HG02588 (cell line): ENCODE data around the gene CXXC4.

Source experiments
- ATAC-seq: cut with Tn5 transposase; IDR thresholded peaks from one replicate; pipeline ENCODE4 v1.9.1; 2021; ENCODE audit warnings: mild to moderate bottlenecking, moderate library complexity; ENCODE audit not compliant: unreplicated experiment

The CXXC4 gene

DNA sequence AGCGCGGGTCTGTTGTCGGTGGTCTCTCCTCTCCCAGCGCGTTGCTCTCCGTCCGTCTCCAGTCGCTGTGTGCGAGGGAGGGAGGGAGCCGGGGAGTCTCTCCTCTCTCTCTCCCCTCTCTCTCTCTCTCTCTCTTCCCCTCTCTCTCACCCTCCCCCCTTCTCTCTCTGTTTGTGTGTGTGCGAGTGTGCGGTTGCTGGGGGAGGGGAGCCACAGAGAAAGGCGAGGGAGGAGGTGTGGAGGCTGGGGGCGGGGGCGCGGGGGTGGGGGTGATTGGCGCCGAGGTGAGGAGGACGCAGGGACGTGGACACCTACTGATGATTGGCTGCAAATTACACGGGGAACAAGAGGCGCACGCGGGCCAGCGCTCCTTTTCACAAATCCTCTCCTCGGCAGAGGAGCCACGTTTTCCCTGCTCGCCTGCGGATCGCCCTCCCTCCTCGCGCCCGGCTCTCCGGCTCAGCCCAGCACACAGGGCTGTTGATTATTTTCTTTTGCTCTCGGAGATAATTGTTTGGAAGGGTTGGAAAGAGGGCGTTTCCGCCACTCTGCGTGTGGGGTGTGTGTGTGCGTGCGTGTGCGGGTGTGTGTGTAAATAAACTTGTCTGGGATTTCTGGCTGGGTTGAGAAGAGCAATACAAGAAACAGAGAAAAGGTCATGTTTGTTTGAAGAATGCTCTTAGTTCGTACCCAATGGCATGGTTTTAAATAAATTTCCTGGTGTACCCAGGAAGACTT lies at the start of gene CXXC4:
Gene CXXC4 (minus strand): TSS at position 73 of the 738 bp plus-strand sequence. CDS start 3,092 bp downstream, outside the sequence.
- peak; percentile 21 for ATAC-seq

- ATAC-seq, result no peak
Observed at GRCh38 chr4:104533156-104533555, 38.5 kb upstream of the CXXC4 start.

DNA sequence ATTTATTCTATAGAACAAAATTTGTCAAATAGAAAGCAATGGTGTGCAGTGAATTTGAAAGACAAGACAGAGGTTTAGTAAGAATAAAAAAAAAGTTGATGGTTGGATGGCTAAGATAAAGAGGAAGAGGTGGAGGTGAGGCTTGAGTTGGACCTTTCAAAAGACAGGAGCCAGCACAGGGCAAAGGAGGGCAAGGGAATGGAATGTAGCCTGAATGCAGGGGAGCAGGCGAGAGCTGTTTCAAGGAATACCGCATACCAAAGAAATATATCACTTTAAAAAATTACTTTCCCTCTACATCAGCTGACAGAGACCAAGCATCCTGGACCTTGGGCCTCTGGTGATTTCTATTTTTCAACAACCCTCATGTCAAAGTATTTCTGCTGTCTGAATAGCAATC lies 38.0 kb upstream of the CXXC4 start:
- no peak for ATAC-seq

DNA sequence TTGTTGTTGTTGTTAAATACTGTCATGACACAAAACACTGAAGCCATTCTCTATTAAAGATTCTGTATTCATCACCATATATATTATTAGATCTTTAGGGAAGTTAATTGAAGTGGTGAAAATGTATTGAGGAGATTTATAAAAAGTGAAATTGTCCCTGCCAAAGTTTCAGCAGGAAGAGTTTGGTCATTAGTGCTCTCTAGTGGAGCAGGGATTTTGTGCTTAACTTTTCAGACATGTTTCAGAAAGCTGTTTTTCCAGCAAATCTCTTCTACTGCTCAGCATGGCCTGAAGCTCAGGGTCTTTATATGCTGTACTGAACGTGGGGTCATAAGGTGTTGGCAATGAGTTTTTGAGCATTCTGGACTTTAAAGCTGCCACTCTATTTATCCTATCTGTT lies 36.7 kb upstream of the CXXC4 start:
- ATAC-seq, result no peak

GRCh38 chr4:104530426-104530825 lies 35.7 kb upstream of the CXXC4 start:
- no peak for ATAC-seq

DNA sequence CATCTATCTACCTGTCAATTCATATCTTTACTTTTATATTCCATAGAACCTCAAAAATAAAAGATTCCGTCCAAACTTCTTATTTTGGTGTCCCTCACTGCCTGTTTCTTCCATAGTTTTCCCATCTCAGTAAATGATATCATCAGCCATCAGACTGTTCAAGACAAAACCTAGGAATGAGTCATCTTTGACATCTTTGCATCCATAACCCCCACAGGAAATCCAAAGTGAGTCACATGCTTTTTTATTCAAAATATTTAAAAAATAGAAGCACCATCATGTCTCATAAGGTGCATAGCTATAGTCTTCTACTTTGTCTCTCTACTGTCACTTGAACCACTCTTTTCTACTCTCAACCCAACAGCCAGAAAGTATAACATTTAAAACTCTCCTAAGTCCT lies 29.9 kb upstream of the CXXC4 start:
- no peak for ATAC-seq

DNA sequence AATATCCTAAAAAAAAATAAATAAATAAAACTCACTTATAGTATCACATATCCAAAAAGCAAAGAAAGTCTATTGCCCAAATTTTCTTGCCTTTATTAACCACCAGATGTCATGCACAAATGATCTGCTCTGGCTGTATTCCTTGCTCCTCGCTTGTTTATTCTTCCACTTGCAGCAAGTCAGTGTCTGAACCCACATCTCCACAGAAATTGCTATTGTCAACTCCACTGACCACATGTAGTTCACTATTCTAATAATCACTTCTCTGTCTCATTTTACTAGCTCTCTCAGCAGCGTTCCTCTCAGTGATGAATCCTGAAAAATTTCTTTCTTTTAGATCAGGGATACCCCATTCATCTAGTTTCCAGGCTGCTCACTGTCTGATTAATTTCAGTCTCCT lies 29.3 kb upstream of the CXXC4 start:
- ATAC-seq, result no peak

DNA sequence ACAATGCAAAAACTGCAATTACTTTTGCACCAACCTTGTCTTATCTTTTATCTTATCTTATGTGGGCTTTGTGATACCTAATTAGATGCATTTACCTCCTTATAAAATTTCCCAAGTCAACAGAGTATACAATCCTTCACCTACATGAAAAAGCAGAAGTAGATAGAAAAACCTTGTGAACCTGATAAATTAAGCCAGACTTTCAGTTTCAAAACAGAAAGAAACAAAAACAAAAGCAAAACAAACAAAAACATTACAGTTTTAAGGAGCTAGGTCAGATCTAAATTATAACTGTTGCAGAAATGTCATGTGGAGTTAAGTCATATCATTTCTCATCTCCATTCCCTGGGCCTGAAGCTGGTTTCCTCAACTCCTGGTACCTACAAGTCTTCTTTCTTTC lies 24.9 kb upstream of the CXXC4 start:
- ATAC-seq, result peak; percentile 90

GRCh38 chr4:104516884-104517283 lies 22.2 kb upstream of the CXXC4 start:
- ATAC-seq, result no peak

DNA sequence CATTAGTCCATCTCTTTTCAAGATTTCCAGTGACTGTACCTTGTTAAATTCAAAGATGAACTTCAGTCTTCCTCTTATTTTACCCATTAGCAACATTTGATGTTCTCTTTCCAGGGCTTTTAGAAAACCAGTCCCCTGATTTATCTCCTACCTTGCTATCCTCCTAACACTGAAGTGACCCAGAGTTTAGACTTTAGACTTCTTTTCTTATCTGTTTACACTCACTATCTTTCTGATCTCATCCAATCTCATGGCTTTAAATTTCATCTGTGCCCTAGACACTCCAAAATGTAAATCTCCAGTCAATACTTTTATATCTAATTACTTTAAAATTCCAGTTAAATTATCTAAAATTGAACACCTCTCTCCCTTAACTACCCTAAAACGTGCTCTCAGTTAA lies 13.5 kb upstream of the CXXC4 start:
- no peak for ATAC-seq

DNA sequence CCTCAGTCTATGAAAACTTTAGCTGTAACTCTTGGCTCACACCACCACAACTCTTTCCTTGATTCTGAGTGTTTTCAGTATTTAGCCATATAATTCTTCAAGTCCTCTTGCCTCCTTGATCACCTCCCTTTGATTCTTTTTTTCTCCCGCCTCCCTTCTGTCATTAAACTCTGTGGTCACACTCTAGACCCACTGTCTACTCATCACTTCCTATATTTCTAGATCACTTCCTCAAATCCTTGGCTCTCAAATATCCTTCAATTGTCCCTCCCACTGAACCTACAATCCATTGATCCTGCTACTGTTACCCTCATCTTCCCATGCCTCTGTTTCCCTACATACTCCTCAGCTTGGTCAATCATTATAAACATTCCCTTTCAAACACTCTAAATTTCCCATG lies 12.4 kb upstream of the CXXC4 start:
- no peak for ATAC-seq

DNA sequence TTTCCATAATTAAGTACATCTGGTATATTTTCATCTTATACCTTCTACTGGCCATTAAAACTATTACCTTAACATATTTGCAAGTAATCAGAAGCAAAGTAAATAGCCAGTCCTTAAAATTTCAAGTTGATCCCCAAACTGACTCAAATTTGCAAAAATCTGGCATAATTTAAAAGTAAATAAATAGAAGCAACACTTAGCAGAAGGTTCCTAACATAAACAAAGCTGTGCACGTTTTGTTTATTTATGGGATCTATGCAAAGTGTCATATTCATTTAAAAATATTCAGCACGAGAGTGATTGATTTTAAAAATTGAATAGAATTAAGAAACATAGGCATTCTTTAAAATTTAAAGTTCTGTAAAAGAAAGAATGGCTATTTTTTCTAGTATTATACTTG lies 9.8 kb upstream of the CXXC4 start:
- no peak for ATAC-seq

- no peak for ATAC-seq
Observed at GRCh38 chr4:104502471-104502870, 7.8 kb upstream of the CXXC4 start.

DNA sequence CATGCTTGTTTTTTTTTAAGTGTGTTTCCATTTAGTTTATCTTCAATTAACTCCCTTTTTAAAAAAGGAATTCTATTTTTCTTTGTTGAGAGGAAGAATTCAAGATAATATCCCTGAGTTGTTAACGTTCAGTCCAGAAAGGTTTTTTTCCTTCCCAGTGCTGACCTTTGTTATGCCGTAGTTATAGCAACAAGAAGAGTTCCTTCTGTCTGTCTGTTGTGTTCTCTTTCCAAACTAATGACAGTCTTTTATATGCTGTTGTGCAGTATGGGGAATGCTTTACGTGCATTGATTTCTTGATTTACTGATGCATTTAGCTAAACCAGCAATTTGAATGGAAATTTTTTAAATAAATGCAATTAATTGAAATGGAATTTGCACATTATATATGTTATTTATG lies 6.6 kb upstream of the CXXC4 start:
- no peak for ATAC-seq

DNA sequence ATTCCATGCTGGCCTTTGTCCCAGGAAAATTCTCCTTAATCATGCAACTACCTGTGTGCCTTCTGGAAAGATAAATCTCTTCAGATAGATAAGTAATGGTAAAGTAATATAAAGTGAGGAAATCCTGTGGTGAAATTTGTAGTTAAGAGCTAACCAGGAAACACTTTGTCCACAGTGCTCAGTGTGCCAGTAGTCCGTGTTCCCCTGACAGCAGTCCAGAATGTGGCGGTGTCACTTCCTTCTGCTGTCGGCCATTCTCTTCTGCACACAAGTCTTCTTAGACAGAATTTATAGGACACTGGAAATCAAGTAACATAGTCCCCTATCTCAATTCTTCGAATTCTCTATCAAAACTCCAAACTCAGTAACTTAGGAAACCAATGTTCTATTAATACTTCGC lies 5.7 kb upstream of the CXXC4 start:
- ATAC-seq, result no peak

- no peak for ATAC-seq
Observed at GRCh38 chr4:104494185-104494584, 509 bp downstream of the CXXC4 start.

- no peak for ATAC-seq
Observed at GRCh38 chr4:104493081-104493831, 1.4 kb downstream of the CXXC4 start.

DNA sequence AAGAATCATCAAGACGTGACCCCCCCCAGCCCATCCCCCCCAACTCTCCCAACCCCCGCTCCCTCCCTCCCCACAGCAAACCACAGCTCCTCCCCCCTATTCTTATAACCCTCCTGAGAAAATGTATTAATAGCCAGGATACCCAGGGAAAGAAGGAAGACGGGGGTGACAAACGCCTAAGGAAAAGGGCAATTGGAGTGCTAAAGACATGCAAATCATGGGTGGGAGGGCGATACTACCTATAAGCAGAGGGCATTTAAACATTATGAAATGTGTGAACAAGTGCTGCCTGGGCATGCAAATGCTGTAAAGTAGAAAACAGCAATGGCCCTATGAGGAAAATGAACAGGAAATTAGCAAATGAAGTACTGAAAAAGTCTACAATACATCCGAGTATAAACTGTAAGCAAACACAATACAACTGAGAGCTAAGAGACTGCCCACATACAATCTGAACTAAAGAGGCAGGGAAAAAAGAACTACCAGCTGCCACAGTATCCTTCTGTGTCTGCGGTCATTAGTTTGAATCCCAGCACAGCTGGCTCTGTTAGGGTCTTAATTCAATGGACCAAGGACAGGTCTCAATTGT lies 2.4 kb downstream of the CXXC4 start:
- ATAC-seq, result peak; percentile 32

DNA sequence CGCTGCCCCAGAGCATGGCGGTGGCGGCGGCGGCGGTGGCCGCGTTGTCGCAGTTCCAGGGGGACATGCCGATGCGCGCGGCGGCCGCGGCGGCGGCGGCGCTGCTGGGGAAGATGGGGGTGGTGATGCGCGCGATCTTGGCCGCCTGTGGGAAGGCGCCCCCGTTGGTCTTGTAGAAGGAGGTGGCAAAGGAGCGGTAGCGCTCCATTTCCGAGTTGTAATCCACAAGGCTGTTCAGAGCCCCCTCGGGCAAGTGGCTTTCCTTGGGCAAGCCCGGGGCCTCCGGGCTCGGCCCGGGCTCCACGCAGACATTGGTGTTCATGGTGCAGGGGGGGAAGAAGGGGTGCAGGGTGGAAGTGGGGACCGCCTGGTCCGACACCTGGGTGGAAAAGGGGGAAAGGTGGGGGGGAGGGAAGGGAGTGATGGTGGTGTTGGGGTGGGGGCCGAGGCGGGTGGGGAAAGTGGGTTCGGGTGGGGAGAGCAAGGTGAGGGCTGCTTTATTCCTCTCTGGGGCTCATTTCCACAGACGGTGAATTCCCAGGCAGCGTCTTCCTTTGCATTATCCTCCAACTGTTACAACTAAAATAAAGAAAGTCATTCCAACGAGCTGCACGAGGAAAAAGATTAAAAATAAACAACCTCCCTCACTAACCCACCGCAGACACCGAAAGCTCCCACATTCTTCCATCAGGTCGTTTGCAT lies 3.1 kb downstream of the CXXC4 start:
- ATAC-seq, result peak; percentile 25

DNA sequence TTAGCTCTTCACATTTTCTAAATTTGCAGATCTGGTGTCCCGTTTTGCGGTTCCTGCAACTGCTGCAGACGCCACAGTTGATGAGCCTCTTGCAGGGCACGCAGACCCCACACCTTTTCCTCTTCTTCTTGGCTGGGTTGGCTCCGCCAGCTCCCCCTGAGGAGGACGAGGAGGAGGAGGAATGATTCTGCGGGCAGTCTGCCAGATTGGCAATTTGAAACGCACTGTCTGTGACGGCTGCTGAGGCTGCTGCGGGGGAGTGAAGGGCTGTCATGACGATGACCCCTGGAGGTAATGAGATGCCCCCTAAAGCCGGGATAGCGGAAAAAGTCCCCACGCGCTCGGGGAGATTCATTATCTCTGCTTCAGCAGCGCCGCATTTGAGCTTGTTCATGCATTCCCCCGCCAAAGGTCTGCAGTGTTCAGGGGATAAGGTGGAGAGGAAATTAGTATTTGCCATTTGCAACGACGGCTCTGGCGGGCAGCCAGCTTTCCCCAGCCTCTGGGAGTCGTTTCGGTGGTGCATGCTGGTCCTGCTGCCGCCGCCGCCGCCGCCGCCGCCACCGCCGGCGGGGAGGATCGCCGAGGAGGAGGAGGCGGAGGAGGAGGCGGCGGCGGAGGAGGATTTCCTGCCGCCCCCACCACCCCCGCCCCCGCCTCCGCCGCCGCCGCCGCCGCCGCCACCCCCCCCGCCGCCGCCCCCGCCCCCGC lies 3.8 kb downstream of the CXXC4 start:
- peak; percentile 33 for ATAC-seq
